Thyroid gland (tissue), 4 donors: ENCODE data around the gene DDB1. TPM values are rescaled to one million over a fixed set of nuclear protein-coding genes. Genes with fewer than 3 reads are reported as not detected.

Experiments
- DNase-seq, 2 donors: peaks; one replicate each; pipeline ENCODE4 v3.0.0-alpha.2; 2019
- H3K27ac ChIP-seq, 3 donors: fragments of 200-600 bp; sonication (generic); 1 replicate in 2 of 3; 2 replicates in 1 of 3; pipeline ENCODE4 v1.5.1; 2016 to 2019; ENCODE audit warnings: mild to moderate bottlenecking in 1 of 3, moderate library complexity in 1 of 3
- H3K27me3 ChIP-seq: fragments of 200-600 bp; sonication (generic); one replicate; pipeline ENCODE4 v1.5.1; 2019
- H3K36me3 ChIP-seq, 2 donors: fragments of 200-600 bp; sonication (generic); one replicate each; pipeline ENCODE4 v1.5.1; 2016 to 2019
- H3K4me1 ChIP-seq, 2 donors: fragments of 200-600 bp; sonication (generic); one replicate each; pipeline ENCODE4 v1.5.1; 2017 to 2019
- H3K4me3 ChIP-seq, 3 donors: fragments of 200-600 bp; sonication (generic); replicated peaks in 1 of 3; 1 replicate in 2 of 3; 2 replicates in 1 of 3; pipeline ENCODE4 v1.5.1; 2016; ENCODE audit warnings: mild to moderate bottlenecking in 1 of 3
- H3K9me3 ChIP-seq: fragments of 200-600 bp; sonication (generic); one replicate; pipeline ENCODE4 v1.5.1; 2017
- CTCF ChIP-seq, 6 experiments: fragments of 200-600 bp in 3 of 6; fragments of 450-650 bp in 3 of 6; sonication (generic) in 3 of 6; IDR thresholded peaks; one replicate each; pipeline ENCODE4 v1.5.1; 2016 to 2019; ENCODE audit warnings: antibody characterized with exemption in 6 of 6, mild to moderate bottlenecking in 2 of 6, inconsistent platforms in 1 of 6, moderate library complexity in 1 of 6
- POLR2A ChIP-seq, 2 donors: fragments of 450-650 bp; IDR thresholded peaks; one replicate each; pipeline ENCODE4 v1.6.1; 2017; ENCODE audit warnings: antibody characterized with exemption in 2 of 2, mild to moderate bottlenecking in 2 of 2, moderate library complexity in 1 of 2
- WGBS, 2 donors: methylation state at CpG; one replicate each; pipeline ENCODE4 v1.1.5; 2017; 5-methylcytosine and 5-hydroxymethylcytosine counted together
- intact Hi-C: fragments of 100-400 bp; cut with DNase I; formaldehyde crosslinking; loops from one replicate; pipeline ENCODE4 v1.15.1; 2023
- total RNA-seq, 4 donors: library from RNA; depleted of rRNA; stranded (reverse); fragments of >200 nt; gene quantifications; one replicate each; pipeline ENCODE4 v1.2.3, GENCODE V29; 2016

DDB1 gene
- total RNA-seq, 4 donors from 2014 or later = 132 to 211 (median 182) TPM

GRCh38 chr11:61328351-61328750 lies 4.6 kb downstream of the DDB1 start:
- Histone ChIP-seq H3K27ac (no peak overlapping the region), H3K27me3 (no peaks in the 10 kb centered on the region), H3K4me3 (no peak overlapping the region), H3K36me3 (peaks cover 15 to 50% of the 10 kb centered on the region in 2 donors), H3K4me1 (peaks cover 12 to 21% of the 10 kb centered on the region in 2 donors), H3K9me3 (no peaks in the 10 kb centered on the region)
- intact Hi-C loops = no loop called here
- no peak for DNase-seq
- TF ChIP-seq CTCF (IDR thresholded peaks at IDR 0.05) (no peak), POLR2A (IDR thresholded peaks at IDR 0.05) (no peak)
- 92 to 96% methylated on average over 9 of the region's 9 CpGs for WGBS, 2 donors

GRCh38 chr11:61327669-61328071 lies 5.2 kb downstream of the DDB1 start:
- no peak for TF ChIP-seq POLR2A (IDR thresholded peaks at IDR 0.05)
- TF ChIP-seq CTCF (IDR thresholded peaks at IDR 0.05) = no peak

GRCh38 chr11:61325649-61326414 lies 7.1 kb downstream of the DDB1 start:
- Histone ChIP-seq H3K4me1 (peaks cover 0 to 8% of the 10 kb centered on the region in 2 donors), H3K27ac (no peak overlapping the region), H3K36me3 (peaks cover 40 to 75% of the 10 kb centered on the region in 2 donors), H3K9me3 (no peaks in the 10 kb centered on the region), H3K4me3 (no peak overlapping the region), H3K27me3 (no peaks in the 10 kb centered on the region)
- 80 to 94% methylated on average over 2 of the region's 2 CpGs for WGBS, 2 donors
- TF ChIP-seq CTCF (IDR thresholded peaks at IDR 0.05) (no peak), POLR2A (IDR thresholded peaks at IDR 0.05) (no peak)
- DNase-seq = peak; percentile 58 to 65
- intact Hi-C loops = no loop called here

More at GRCh38 chr11:61327669-61328071, 5.2 kb downstream of the DDB1 start:
- Histone ChIP-seq H3K4me1 (peaks cover 12 to 21% of the 10 kb centered on the region in 2 donors), H3K36me3 (peaks cover 22 to 57% of the 10 kb centered on the region in 2 donors), H3K4me3 (no peak overlapping the region), H3K9me3 (no peaks in the 10 kb centered on the region), H3K27me3 (no peaks in the 10 kb centered on the region), H3K27ac (no peak overlapping the region)
- intact Hi-C loops = no loop called here
- no peak for DNase-seq

GRCh38 chr11:61315260-61315659 lies 17.6 kb downstream of the DDB1 start:
- H3K27me3 ChIP-seq = no peaks in the 10 kb centered on the region
- no peak for DNase-seq
- no peaks in the 10 kb centered on the region for H3K4me1 ChIP-seq
- WGBS, 2 donors = 90 to 93% methylated on average over 2 of the region's 2 CpGs
- H3K9me3 ChIP-seq = no peaks in the 10 kb centered on the region
- H3K4me3 ChIP-seq = no peak overlapping the region
- no peak overlapping the region for H3K27ac ChIP-seq
- peaks cover 76 to 80% of the 10 kb centered on the region in 2 donors for H3K36me3 ChIP-seq
- intact Hi-C loops = no loop called here
- TF ChIP-seq POLR2A (IDR thresholded peaks at IDR 0.05) (no peak), CTCF (IDR thresholded peaks at IDR 0.05) (no peak)

- no peak overlapping the region for H3K4me3 ChIP-seq
- peaks cover 82 to 96% of the 10 kb centered on the region in 2 donors for H3K36me3 ChIP-seq
- TF ChIP-seq POLR2A (IDR thresholded peaks at IDR 0.05) (no peak), CTCF (IDR thresholded peaks at IDR 0.05) (no peak)
- no peaks in the 10 kb centered on the region for H3K9me3 ChIP-seq
- no peak overlapping the region for H3K27ac ChIP-seq
- H3K4me1 ChIP-seq = no peaks in the 10 kb centered on the region
- 95 to 96% methylated on average over 8 of the region's 8 CpGs for WGBS, 2 donors
- intact Hi-C loops = no loop called here
- no peak for DNase-seq
- no peaks in the 10 kb centered on the region for H3K27me3 ChIP-seq
These were observed 22.2 kb downstream of the DDB1 start for GRCh38 chr11:61310749-61311148.
